ENCODE data around the gene DTX2.
"Not testable (repeated sequence)": the region's sequence is repeated elsewhere in the genome, so short reads cannot be mapped to it uniquely, and the experiment has no call there.

DTX2 gene

DNA sequence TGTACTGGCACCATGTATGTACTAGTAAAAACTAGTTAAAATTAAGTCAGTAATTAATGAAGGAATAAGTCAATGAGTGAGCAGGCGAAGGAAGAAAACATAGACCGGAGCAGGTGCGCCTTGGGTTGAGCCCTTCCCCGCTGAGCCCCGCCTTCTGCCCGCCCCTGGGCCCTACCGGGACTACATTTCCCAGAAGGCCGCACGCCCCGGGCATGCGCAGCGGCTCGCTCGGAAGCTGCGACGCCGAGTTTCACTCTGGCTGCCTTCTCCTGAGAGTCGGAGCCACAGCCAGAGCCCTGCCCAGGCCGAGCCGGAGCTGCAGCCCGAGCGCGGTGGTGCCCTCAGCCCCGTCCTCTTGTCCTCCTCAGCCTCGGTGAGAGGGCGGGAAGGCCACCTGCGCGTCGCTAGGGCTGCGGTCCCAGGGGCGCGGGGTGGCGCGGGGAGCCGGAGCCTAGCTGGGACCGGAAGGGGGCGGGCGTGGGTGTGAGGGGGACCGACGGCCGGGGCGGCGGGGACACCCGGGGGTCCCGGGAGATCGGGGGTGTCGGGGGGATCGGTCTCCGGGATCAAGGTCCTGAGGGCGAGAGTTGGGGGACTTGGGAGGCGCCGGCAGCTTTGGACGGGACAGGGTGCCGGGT lies at the start of gene DTX2:
TSS of gene DTX2 (plus strand) at position 246 of the 638 bp plus-strand sequence. CDS start 18,801 bp downstream, outside the sequence.
- peak in 1 of 2 donors; percentile 25 for DNase-seq (ENCODE audit: low read depth in 2 of 2)

DNA sequence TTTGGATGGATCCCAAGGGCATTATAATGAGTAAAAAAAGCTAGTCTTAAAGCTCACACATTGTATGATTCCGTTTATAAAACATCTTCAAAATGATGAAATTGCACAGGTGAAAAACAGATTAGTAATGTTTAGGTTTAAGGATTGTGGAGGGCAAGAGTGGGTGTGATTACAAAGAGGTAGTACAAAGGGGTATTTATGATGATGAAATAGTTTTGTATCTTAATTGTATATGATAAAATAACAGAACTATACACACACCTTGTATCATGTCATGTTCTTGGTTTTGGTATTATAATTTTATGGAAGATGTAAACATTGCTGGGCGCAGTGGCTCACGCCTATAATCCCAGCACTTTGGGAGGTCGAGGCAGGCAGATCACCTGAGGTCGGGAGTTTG lies 49.3 kb upstream of the DTX2 start:
- DNase-seq (ENCODE audit: low read depth in 2 of 2): no peak

DNA sequence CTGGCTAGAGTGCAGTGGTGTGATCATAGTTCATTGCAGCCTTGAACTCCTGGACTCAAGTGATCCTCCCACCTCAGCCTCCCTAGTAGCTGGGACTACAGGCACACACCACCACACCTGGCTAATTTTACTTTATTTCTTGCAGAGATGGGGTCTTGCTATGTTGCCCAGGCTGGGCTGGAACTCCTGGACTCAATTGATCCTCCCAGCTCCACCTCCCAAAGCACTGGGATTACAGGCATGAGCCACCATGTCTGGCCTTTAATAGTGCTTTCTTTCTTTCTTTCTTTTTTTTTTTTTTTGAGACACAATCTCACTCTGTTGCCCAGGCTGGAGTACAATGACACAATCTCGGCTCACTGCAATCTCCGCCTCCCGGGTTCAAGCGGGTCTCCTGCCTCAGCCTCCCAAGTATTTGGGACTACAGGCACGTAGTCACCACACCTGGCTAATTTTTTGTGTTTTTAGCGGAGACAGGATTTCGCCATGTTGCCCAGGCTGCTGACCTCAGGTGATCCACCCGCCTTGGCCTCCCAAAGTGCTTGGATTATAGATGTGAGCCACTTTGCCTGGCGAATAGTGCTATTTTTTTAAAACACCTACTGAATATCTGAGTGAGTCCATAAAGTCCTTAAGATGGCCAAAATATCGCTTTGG lies 43.7 kb upstream of the DTX2 start:
- not testable (repeated sequence) for DNase-seq (ENCODE audit: low read depth in 2 of 2)

DNA sequence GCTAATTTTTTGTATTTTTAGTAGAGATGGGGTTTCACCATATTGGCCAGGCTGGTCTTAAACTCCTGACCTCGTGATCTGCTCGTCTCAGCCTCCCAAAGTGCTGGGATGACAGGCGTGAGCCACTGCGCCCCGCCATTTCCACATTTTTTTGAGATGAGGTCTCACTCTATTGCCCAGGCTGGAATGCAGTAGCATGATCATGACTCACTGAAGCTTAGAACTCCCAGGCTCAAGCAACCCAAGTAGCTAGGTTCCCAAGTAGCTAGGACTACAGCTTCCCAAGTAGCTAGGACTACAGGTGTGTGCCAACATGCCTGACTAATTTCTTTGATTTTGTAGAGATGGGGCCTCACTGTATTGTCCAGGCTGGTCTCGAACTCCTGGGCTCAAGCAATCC lies 40.4 kb upstream of the DTX2 start:
- not testable (repeated sequence) for DNase-seq (ENCODE audit: low read depth in 2 of 2)

DNA sequence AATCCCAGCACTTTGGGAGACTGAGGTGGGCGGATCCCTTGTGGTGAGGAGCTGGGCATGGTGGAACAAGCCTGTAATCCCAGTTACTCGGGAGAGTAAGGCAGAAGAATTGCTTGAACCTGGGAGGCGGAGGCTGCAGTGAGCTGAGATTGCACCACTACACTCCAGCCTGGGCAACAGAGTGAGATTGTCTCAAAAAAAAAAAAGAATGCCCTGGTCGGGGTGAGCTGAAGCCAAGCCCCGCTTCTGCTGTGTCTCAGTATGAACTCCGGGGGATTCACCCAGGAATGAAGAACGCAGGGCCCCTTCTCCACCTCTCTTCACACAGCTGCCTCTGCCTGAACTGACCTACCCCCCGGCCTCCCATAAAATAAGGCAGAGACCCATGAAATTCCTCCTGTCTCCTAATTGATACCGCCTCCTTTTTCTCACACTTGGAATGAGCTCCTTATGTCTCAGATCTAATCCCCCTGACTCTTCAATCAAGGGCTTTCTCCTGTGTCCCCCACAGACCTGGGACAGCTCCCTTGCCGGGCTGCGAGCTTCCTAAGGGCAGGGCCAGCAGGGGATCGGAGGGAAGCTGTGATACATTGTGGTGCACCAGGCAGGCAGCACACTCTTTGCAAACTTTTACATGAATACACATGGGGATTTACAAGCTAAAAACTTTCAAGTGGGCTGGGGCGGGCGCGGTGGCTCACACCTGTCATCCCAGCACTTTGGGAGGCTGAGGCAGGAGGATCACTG lies 37.7 kb upstream of the DTX2 start:
- DNase-seq (ENCODE audit: low read depth in 2 of 2): no peak

DNA sequence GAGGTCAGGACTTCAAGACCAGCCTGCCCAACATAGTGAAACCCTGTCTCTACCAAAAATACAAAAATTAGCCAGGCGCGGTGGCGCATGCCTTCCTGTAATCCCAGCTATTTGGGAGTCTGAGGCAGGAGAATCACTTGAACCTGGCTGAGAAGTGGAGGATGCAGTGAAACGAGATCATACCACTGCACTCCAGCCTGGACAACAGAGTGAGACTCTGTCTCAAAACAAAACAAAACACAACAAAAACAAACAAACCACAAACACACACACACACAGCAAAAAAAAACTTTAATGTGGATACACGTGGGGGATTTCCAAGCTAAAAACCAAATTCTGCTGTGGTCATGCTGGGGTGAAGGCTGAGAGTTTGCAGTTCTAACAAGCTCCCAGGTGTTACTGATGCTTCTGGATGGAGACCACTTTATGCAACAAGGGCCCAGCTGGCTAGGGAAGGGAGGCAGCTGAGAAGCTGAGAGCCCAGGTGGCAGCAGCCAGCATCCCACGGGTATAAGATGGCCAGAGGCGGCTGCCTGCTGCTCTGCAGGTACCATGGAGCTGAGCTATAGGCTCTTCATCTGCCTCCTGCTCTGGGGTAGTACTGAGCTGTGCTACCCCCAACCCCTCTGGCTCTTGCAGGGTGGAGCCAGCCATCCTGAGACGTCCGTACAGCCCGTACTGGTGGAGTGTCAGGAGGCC lies 36.9 kb upstream of the DTX2 start, which contains the start of gene ZP3:
TSS of gene ZP3 (plus strand) at position 538 of the 699 bp plus-strand sequence. CDS start at position 553, 15 bp downstream.
- DNase-seq (ENCODE audit: low read depth in 2 of 2): no peak

DNA sequence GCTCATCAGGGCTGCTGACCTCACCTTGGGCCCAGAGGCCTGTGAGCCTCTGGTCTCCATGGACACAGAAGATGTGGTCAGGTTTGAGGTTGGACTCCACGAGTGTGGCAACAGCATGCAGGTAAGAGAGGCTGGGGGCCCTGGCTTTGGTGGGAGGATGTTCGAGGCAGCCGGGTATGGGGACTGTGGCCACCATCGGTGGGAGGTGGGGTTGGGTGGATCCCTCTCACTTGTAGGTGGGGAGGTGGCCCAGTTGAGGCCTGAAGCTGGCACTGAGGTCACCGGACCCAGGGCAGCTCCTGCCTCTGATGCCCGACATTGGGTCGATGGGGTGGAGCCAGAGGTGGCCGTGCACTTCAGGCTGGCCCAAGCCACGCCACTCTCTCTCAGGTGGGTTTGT lies 36.4 kb upstream of the DTX2 start:
- no peak for DNase-seq (ENCODE audit: low read depth in 2 of 2)

DNA sequence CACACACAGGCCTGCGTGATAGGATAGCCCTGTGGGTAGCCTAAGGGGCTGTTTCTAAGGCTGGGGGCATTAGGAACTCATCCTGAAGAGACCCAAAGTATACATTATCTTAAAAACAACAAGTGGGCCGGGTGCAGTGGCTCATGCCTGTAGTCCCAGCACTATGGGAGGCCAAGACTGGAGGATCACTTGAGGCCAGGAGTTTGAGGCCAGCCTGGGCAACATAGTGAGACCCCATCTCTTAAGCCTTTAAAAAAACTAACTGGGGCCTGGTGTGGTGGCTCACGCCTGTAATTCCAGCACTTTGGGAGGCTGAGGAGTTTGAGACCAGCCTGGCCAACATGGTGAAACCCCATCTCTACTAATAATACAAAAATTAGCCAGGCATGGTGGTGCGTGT lies 36.0 kb upstream of the DTX2 start:
- DNase-seq (ENCODE audit: low read depth in 2 of 2): not testable (repeated sequence)

DNA sequence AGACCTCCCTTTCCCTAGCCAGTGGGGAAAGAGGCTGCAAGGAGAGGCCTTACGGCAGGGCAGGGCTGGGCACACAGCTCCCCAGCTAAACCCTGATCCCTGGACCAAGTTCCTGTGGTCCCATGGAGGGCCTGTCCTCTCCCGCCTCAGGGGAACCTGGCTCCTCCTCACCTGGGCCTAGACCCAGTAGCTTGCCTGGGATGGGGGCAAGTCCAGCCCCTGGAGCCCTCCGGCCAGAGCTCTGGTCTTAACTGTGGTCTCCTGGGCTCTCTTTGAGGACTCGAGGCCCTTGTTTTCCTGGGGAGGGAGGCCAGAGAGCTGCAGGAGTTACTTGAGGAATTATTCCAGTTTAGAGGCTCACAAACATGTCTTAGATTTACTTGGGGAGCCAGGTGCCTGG lies 35.3 kb upstream of the DTX2 start:
- no peak for DNase-seq (ENCODE audit: low read depth in 2 of 2)

DNA sequence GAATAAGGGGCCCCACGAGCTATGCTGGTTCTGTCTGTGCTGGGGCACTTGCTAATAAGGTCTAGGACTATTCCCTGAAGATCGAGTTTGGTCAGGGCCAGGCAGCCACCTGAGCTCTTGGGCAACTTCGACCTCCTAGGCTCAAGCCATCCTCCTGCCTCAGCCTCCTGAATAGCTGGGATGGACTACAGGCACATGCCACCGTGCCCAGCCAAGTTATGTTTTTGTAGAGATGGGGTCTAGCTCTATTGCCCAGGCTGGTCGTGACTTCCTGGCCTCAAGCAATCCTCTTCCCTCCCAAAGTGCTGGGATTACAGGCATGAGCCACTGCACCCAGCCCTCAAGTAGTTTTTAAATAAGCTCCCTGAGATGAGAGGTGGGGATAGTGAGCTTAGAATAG lies 33.9 kb upstream of the DTX2 start:
- DNase-seq (ENCODE audit: low read depth in 2 of 2): no peak

DNA sequence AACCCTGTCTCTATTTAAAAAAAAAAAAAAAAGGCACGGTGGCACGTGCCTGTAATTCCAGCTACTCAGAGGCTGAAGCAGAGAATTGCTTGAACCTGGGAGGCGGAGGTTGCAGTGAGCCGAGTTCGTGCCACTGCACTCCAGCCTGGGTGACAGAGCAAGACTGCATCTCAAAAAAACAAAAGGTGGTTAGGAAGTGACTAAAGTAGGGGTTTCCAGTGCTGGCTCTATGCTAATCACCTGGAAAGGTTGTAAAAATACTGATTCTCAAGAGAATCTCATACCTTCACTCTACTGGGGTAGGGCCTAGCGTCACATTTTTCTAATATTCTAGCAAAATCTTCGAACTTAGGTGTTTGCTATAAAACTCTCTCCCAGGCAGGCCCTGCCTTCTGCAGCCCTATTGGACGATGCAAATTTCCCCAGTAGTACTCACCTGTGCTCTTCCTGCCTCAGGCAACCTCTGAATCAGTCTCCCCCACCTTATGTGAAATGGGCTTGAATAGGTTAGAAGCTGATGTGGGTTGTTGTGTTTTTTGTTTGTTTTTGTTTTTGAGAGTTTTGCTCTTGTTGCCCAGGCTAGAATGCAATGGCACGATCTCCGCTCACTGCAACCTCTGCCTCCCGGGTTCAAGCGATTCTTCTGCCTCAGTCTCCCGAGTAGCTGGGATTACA lies 33.2 kb upstream of the DTX2 start:
- no peak for DNase-seq (ENCODE audit: low read depth in 2 of 2)

DNA sequence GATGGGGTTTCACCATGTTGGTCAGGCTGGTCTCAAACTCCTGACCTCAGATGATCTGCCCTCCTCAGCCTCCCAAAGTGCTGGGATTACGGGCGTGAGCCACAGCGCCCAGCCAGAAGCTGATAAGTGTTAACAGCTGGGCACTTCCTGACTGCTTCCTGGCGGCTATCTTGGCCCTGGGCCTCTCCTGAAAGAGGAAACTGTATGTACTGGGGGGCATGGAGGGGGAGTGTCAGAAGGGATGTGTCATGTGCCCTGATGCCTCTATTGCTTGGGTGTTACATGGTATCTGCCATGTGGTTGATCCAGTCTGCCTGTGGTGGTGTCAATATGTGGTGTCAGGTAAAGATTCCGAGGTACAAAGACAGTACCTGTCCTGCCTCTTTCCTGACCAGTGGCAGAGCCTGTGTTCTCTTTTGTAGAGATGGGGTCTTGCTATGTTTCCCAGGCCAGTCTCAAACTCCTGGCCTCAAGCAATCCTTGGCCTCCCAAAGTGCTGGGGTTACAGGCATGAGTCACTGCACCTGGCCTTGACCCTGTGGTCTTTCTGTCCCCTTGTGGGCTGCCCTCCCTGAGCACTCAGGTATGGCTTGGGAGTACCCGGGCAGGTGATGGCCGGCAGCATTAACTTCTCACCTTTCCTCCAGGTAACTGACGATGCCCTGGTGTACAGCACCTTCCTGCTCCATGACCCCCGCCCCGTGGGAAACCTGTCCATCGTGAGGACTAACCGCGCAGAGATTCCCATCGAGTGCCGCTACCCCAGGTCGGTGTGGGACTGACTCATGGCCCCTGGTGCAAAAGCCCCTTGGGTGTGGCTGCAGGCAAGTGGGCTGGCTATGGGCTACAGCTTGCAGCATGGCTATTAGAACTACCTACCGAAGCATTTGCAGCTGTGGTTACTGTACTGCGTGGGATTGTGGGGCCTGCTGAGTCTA lies 32.4 kb upstream of the DTX2 start:
- no peak for DNase-seq (ENCODE audit: low read depth in 2 of 2)

DNA sequence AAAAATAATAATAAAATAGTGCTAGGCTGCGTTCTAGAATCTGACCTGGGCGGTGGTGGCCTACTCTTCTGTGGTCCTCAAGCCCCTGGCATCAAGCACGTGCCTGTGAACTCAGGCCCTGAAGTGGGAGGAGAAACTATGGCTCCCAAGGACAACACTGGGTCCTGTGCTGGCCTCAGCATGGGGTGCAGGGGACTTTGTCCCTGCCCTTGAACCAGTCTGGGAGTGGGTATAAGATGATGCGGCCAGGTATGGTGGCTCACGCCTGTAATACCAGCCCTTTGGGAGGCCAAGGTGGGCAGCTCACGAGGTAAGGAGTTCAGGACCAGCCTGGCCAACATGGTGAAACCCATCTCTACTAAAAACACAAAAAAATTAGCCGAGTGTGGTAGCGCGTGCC lies 31.3 kb upstream of the DTX2 start:
- DNase-seq (ENCODE audit: low read depth in 2 of 2): no peak

DNA sequence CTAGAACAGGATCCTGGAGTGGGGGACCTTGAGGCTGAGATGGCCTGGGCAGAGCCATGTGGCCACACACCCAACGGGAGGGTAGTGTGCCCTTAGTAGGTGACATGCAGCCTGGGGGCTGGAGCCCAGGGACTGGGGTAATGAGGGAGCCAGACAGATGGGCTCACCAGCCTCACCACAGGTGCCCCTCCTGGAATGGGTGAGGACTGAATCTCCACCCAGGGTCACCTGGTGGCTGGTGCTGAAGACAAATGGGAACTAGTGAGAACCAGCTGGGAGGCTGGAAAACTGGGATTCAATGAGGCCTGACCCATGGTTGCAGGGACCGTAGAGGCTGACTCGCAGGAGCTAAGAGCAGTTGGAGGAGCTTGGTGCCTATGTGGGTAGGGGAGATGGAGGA lies 30.7 kb upstream of the DTX2 start:
- DNase-seq (ENCODE audit: low read depth in 2 of 2): no peak

DNA sequence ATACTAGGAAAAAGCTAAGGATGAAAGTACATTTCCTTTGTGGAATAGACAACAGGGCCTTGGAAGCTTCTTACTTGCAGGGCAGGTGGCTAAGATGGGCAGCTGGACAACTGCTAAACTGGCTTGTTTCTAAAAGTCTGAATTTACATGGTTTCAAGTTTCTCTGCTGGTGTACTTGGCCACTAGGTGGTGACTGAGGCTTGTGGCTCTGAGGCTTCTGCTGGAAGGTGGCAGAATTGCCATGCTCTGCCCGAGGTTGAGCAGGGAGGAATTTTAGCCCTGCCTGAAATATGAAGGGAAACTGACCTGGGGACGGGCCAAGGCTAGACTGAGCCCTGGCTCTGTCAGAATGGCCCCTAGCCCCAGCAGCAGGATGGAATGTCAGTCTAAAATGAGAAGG lies 23.6 kb upstream of the DTX2 start:
- peak; percentile 11 to 25 for DNase-seq (ENCODE audit: low read depth in 2 of 2)

DNA sequence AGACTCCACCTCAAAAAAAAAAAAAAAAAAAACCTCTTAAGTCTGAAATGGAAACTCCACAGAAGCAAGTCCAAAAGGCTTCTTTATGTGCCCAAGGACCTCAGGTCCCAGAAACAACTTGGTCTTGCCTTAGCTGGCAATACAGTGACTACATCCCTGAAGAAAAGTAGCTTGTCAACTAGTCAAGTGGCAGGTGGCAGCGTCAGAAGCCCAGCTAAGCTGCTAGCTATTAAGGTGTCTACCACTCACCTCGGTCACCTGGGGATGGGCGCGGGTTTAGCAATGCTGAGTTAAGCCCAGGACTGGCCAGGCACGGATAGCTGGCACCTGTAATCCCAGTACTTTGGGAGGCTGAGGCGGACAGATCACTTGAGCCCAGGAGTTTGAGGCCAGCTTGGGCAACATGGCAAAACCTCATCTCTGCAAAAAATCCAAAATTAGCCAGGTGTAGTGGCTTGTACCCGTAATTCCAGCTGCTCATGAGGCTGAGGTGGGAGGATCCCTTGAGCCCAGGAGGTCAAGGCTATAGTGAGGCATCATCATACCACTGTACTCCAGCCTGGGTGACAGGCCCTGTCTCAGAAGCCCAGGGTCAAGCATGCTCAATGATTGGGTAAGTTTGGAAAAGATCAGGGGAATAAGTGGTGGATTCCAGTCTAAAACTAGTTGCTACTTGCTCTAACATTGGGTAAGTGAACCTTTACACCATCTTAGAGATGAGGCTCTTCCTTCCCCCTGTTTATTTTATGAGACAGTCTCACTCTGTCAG lies 22.2 kb upstream of the DTX2 start:
- DNase-seq (ENCODE audit: low read depth in 2 of 2): not testable (repeated sequence)

DNA sequence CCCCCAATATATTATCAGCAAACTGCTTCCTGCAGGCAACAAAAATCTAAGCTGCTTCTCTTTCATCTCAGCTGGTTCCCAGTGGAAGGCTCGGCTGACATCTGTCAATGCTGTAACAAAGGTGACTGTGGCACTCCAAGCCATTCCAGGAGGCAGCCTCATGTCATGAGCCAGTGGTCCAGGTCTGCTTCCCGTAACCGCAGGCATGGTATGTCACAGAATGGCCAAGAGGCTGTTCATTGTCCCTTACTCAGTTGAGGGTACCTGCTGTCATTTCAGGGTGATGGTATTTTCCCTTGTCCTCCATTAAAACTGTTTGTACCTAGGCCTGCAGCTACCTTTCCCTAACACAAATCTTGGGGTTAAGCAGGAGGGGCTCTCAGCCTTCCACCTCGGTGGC lies 21.1 kb upstream of the DTX2 start:
- not testable (repeated sequence) for DNase-seq (ENCODE audit: low read depth in 2 of 2)

DNA sequence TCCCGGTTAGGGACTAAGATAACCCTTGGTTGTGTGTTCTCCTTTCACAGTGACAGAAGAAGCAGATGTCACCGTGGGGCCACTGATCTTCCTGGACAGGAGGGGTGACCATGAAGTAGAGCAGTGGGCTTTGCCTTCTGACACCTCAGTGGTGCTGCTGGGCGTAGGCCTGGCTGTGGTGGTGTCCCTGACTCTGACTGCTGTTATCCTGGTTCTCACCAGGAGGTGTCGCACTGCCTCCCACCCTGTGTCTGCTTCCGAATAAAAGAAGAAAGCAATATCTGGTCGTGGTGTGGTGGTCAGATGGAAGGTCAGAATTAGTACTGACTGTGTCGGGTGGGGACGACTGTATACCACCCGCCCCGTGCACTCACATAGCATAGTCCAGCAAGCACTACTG lies 19.7 kb upstream of the DTX2 start:
- not testable (repeated sequence) for DNase-seq (ENCODE audit: low read depth in 2 of 2)

DNA sequence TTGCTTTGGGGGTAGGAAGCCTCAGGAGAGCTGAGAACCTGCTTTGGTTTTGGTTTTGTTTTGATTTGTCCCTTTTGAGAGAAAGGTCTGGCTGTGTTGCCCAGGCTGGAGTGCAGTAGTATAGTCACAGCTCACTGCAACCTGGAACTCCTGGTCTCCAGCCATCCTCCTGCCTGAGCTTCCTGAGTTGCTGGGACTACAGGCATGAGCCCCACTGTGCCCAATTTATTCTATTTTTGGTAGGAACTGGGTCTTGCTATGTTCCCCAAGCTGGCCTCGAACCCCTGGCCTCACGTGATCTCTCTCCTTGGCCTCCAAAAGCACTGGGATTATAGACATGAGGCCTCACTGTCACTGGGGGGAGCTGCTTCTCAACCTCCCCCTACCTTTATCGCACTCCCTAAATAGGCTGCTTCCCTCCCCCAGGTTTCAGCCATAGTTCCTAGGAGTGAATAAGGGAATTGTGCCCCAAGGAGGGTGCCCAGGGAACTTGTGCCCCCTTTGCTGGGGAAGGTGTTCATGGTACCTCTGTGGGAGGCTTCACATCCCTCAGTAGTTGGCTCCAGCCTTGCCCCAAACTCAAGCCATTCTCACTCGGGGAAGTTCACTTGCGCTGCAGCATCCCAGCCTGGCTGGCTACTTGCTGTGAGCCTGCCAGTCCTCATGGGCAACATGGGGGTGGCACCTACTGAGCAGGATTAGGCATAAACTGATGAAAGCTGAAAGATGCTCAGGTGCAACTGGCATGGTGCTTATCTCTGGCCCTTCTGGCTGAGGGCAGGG lies 18.7 kb upstream of the DTX2 start:
- not testable (repeated sequence) for DNase-seq (ENCODE audit: low read depth in 2 of 2)
